ENCODE measurements around the gene CNNM4. TPM values are rescaled to one million over a fixed set of nuclear protein-coding genes. Genes with fewer than 3 reads are reported as not detected.

Gene CNNM4
- polyA plus RNA-seq, 1 of the 3 experiments (the other 2 are of a cell fraction): 5.5 TPM

DNA sequence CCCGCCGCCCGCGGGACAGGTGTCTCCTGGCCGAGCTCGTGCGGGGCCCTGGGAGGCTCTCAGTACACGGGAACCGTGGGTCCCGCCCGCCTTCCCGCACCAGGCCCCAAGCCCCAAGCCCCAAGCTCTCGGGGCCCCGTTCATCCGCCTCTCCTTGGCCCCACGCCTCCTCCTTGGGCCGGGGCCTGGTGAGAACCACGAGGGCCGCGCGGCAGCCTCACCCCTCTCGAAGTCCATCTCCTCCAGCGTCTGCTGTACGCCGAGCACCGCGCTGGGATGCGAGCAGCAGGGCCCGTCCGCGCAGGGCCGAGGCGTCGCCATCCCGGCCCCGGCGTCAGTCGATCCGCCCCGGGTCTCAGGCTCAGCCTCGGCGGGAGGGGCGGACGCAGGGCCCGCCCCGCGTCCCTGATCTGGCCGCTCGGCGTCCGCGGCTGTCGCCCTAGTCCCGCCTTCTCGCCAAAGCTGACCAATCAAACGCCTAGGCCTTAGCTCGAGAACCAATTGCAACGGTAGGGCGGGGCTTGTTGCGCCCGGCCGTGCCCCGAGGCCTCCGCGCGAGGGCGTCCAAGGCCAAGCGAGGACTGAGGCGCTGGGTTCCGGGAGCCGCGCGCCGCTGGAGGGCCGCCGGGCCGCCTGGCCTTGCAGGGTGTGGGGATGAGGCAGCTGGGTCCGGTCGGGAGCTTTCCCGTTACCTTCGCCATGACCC, 97.1 kb downstream of the CNNM4 start, which contains the start of gene ANKRD39 (continued):
- TF ChIP-seq, protein P1, sequence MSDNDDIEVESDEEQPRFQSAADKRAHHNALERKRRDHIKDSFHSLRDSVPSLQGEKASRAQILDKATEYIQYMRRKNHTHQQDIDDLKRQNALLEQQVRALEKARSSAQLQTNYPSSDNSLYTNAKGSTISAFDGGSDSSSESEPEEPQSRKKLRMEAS (IDR thresholded peaks at IDR 0.05; ENCODE audit: low read depth): no peak
- TF ChIP-seq TAF1 (IDR thresholded peaks at IDR 0.05; ENCODE audit: borderline replicate concordance, low read depth, low read length) (peak; percentile 60), POLR2AphosphoS5 (IDR thresholded peaks at IDR 0.05; ENCODE audit: low read depth, low read length) (peak; percentile 35; the same call in 1 of the 2 replicates), ELF1 (IDR thresholded peaks at IDR 0.05) (0 out of 2 replicates have a peak, but pooled peaks have one; percentile 39), GATA2 (CRISPR knock-in tag; IDR thresholded peaks at IDR 0.05) (no peak), TCF12 (IDR thresholded peaks at IDR 0.05) (no peak; the same call in 1 of the 2 replicates), RXRA (IDR thresholded peaks at IDR 0.05; ENCODE audit: borderline replicate concordance, low read depth) (no peak), TEAD4 (IDR thresholded peaks at IDR 0.05; ENCODE audit: borderline replicate concordance, insufficient read depth) (no peak), MXI1 (IDR thresholded peaks at IDR 0.05; ENCODE audit: low read depth, low read length) (no peak; the same call in 1 of the 2 replicates), CHD2 (IDR thresholded peaks at IDR 0.05; ENCODE audit: low read length, partially characterized antibody) (peak; percentile 94), FOXM1 (IDR thresholded peaks at IDR 0.05; ENCODE audit: low read depth) (no peak; the same call in 1 of the 2 replicates)
- TF ChIP-seq, protein P2, sequence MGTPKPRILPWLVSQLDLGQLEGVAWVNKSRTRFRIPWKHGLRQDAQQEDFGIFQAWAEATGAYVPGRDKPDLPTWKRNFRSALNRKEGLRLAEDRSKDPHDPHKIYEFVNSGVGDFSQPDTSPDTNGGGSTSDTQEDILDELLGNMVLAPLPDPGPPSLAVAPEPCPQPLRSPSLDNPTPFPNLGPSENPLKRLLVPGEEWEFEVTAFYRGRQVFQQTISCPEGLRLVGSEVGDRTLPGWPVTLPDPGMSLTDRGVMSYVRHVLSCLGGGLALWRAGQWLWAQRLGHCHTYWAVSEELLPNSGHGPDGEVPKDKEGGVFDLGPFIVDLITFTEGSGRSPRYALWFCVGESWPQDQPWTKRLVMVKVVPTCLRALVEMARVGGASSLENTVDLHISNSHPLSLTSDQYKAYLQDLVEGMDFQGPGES (IDR thresholded peaks at IDR 0.05; ENCODE audit: low read depth, low read length): peak; percentile 92
- TF ChIP-seq, protein P3, sequence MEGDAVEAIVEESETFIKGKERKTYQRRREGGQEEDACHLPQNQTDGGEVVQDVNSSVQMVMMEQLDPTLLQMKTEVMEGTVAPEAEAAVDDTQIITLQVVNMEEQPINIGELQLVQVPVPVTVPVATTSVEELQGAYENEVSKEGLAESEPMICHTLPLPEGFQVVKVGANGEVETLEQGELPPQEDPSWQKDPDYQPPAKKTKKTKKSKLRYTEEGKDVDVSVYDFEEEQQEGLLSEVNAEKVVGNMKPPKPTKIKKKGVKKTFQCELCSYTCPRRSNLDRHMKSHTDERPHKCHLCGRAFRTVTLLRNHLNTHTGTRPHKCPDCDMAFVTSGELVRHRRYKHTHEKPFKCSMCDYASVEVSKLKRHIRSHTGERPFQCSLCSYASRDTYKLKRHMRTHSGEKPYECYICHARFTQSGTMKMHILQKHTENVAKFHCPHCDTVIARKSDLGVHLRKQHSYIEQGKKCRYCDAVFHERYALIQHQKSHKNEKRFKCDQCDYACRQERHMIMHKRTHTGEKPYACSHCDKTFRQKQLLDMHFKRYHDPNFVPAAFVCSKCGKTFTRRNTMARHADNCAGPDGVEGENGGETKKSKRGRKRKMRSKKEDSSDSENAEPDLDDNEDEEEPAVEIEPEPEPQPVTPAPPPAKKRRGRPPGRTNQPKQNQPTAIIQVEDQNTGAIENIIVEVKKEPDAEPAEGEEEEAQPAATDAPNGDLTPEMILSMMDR (IDR thresholded peaks at IDR 0.05): peak; percentile 79
- TF ChIP-seq, protein P4, sequence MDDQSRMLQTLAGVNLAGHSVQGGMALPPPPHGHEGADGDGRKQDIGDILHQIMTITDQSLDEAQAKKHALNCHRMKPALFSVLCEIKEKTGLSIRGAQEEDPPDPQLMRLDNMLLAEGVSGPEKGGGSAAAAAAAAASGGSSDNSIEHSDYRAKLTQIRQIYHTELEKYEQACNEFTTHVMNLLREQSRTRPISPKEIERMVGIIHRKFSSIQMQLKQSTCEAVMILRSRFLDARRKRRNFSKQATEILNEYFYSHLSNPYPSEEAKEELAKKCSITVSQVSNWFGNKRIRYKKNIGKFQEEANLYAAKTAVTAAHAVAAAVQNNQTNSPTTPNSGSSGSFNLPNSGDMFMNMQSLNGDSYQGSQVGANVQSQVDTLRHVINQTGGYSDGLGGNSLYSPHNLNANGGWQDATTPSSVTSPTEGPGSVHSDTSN (IDR thresholded peaks at IDR 0.05): peak; percentile 52
- TF ChIP-seq, protein P5, sequence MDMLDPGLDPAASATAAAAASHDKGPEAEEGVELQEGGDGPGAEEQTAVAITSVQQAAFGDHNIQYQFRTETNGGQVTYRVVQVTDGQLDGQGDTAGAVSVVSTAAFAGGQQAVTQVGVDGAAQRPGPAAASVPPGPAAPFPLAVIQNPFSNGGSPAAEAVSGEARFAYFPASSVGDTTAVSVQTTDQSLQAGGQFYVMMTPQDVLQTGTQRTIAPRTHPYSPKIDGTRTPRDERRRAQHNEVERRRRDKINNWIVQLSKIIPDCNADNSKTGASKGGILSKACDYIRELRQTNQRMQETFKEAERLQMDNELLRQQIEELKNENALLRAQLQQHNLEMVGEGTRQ (IDR thresholded peaks at IDR 0.05; ENCODE audit: borderline replicate concordance, low read depth, low read length): no peak
